Neuronal stem cell (in vitro differentiated cells): ENCODE results near the gene AZU1. TPM values are rescaled to one million over a fixed set of nuclear protein-coding genes. Genes with fewer than 3 reads are reported as not detected.

Source experiments
- DNase-seq: peaks from one replicate; pipeline ENCODE4 v3.0.0-alpha.2; 2013; ENCODE audit warnings: low spot score
- H2AFZ ChIP-seq: one replicate; pipeline ENCODE4 v1.6.1; 2013; ENCODE audit warnings: mild to moderate bottlenecking, low read length, inconsistent platforms
- H2AK5ac ChIP-seq: 2 replicates; pipeline ENCODE4 v1.6.1; 2013; ENCODE audit warnings: low read depth, mild to moderate bottlenecking, inconsistent platforms, low read length, moderate library complexity, mixed read lengths
- H2BK120ac ChIP-seq: 2 replicates; pipeline ENCODE4 v1.6.1; 2013; ENCODE audit warnings: low read depth, mild to moderate bottlenecking, inconsistent platforms, low read length, moderate library complexity, mixed read lengths
- H2BK12ac ChIP-seq: one replicate; pipeline ENCODE4 v1.6.1; 2013; ENCODE audit warnings: low read length, inconsistent platforms
- H2BK15ac ChIP-seq: 2 replicates; pipeline ENCODE4 v1.6.1; 2013; ENCODE audit warnings: mild to moderate bottlenecking, low read length, inconsistent platforms, mixed read lengths
- H2BK5ac ChIP-seq: one replicate; pipeline ENCODE4 v1.6.1; 2013; ENCODE audit warnings: inconsistent platforms, mild to moderate bottlenecking, low read length, moderate library complexity
- H3K14ac ChIP-seq: one replicate; pipeline ENCODE4 v1.6.1; 2013; ENCODE audit warnings: low read length, inconsistent platforms
- H3K18ac ChIP-seq: 2 replicates; pipeline ENCODE4 v1.6.1; 2013; ENCODE audit warnings: low read length, inconsistent platforms
- H3K23ac ChIP-seq: 2 replicates; pipeline ENCODE4 v1.6.1; 2013; ENCODE audit warnings: low read depth, mild to moderate bottlenecking, mixed read lengths, low read length, inconsistent platforms; ENCODE audit not compliant: poor library complexity
- H3K27ac ChIP-seq: replicated peaks from 3 replicates; pipeline ENCODE4 v1.5.1; 2013; ENCODE audit warnings: low read length, inconsistent platforms
- H3K27me3 ChIP-seq, 3 experiments: 2 replicates each; pipeline ENCODE4 v1.6.1; 2013; ENCODE audit warnings: low read length in 3 of 3, mild to moderate bottlenecking in 2 of 3, inconsistent platforms in 1 of 3, low read depth in 1 of 3, mixed read lengths in 1 of 3, moderate library complexity in 1 of 3; ENCODE audit not compliant: control insufficient read depth in 3 of 3, insufficient read depth in 3 of 3
- H3K36me3 ChIP-seq, 2 donors: replicated peaks in 1 of 2; 2 replicates each; pipeline ENCODE4 v1.6.1; 2013; ENCODE audit warnings: low read length in 2 of 2; ENCODE audit not compliant: control insufficient read depth in 2 of 2, insufficient read depth in 2 of 2
- H3K4ac ChIP-seq: 2 replicates; pipeline ENCODE4 v1.6.1; 2013; ENCODE audit warnings: inconsistent platforms, mild to moderate bottlenecking, low read length, moderate library complexity
- H3K4me1 ChIP-seq, 2 donors: 1 replicate in 1 of 2; 2 replicates in 1 of 2; pipeline ENCODE4 v1.6.1; 2013; ENCODE audit warnings: low read length in 2 of 2, low read depth in 1 of 2; ENCODE audit not compliant: control insufficient read depth in 2 of 2, insufficient read depth in 1 of 2
- H3K4me2 ChIP-seq: one replicate; pipeline ENCODE4 v1.6.1; 2013; ENCODE audit warnings: mild to moderate bottlenecking, low read length, inconsistent platforms; ENCODE audit not compliant: insufficient read depth, poor library complexity, severe bottlenecking
- H3K4me3 ChIP-seq, 2 donors: 2 replicates each; pipeline ENCODE4 v1.5.1; 2013; ENCODE audit warnings: low read length in 2 of 2, mild to moderate bottlenecking in 2 of 2, inconsistent platforms in 1 of 2, moderate library complexity in 1 of 2
- H3K79me1 ChIP-seq: one replicate; pipeline ENCODE4 v1.6.1; 2013; ENCODE audit warnings: low read depth, mild to moderate bottlenecking, inconsistent platforms, low read length, moderate library complexity
- H3K9ac ChIP-seq: one replicate; pipeline ENCODE4 v1.6.1; 2013; ENCODE audit warnings: mild to moderate bottlenecking, low read depth, low read length, inconsistent platforms; ENCODE audit not compliant: poor library complexity
- H3K9me3 ChIP-seq, 2 donors: replicated peaks in 1 of 2; 2 replicates each; pipeline versions ENCODE3 to v1.6.1; 2013; ENCODE audit warnings: low read length in 2 of 2, mild to moderate bottlenecking in 2 of 2, inconsistent platforms in 1 of 2, low read depth in 1 of 2, mixed read lengths in 1 of 2, moderate library complexity in 1 of 2; ENCODE audit not compliant: control insufficient read depth in 2 of 2, insufficient read depth in 1 of 2
- H4K8ac ChIP-seq: one replicate; pipeline ENCODE4 v1.6.1; 2013; ENCODE audit warnings: low read depth, mild to moderate bottlenecking, inconsistent platforms, low read length, moderate library complexity
- H4K91ac ChIP-seq: one replicate; pipeline ENCODE4 v1.6.1; 2013; ENCODE audit warnings: low read length, low read depth, mild to moderate bottlenecking, inconsistent platforms; ENCODE audit not compliant: poor library complexity
- WGBS, 2 donors: extraction: QIAGEN DNeasy Blood & Tissue Kit; methylation state at CpG; one replicate each; pipeline ENCODE4 v1.1.7; 2013; ENCODE audit warnings: missing lambda C conversion rate in 2 of 2, mixed read lengths in 1 of 2; ENCODE audit not compliant: insufficient read length in 2 of 2, insufficient replicate concordance in 1 of 2; ENCODE audit errors: extremely low coverage in 2 of 2; 5-methylcytosine and 5-hydroxymethylcytosine counted together
- polyA plus RNA-seq, 2 experiments: library from polyadenylated mRNA; stranded (reverse); fragments of 200-250 nt; gene quantifications; one replicate each; pipeline ENCODE4 v1.2.3, GENCODE V29; 2013

Gene AZU1, protein sequence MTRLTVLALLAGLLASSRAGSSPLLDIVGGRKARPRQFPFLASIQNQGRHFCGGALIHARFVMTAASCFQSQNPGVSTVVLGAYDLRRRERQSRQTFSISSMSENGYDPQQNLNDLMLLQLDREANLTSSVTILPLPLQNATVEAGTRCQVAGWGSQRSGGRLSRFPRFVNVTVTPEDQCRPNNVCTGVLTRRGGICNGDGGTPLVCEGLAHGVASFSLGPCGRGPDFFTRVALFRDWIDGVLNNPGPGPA
- 1.2 TPM for polyA plus RNA-seq (2013, experiment 1 of 2)
- polyA plus RNA-seq (2013, experiment 2 of 2): 1.3 TPM

DNA sequence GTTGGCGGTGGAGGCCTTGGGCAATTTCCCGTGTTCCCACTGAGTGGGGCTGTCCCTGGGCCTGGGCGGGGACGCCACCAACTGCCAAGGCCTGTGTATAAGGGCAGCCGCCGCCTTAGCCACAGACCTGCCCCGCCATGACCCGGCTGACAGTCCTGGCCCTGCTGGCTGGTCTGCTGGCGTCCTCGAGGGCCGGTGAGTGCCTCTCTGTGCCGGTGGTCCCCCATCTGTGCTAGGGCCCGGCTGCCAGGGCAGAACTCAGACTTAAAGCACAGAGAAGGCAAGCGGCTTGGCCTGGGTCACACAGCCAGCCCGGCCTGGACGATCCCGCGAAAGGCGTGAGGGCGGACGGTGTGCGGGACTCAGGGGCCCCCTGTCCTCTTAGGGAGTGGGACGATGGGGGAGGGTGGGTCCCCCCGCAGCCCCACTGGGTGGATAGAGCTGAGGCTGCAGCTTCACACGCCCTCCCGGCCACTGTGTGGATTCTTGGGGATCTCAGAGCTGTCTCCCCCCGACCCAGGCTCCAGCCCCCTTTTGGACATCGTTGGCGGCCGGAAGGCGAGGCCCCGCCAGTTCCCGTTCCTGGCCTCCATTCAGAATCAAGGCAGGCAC lies at the start of gene AZU1:
Gene AZU1, plus strand, starts transcription at position 128 of the 612 bp plus-strand sequence. Its CDS starts 10 bp downstream, at position 138.
- no peaks in the 10 kb centered on the region for H3K79me1 ChIP-seq
- no peak within 1 kb of the TSS for H4K8ac ChIP-seq
- no peak within 1 kb of the TSS for H3K27ac ChIP-seq
- peak within 1 kb of the TSS; percentile 35 for H3K18ac ChIP-seq
- peak within 1 kb of the TSS; percentile 97 for H2AK5ac ChIP-seq
- H3K9ac ChIP-seq: peak within 1 kb of the TSS; percentile 4
- H2BK15ac ChIP-seq: peak within 1 kb of the TSS; percentile 85
- H2AFZ ChIP-seq: no peak within 1 kb of the TSS
- H2BK120ac ChIP-seq: no peak within 1 kb of the TSS
- H3K4me1 ChIP-seq: peaks cover 4% of the 10 kb centered on the region in 2 donors
- peak within 1 kb of the TSS; percentile 38 for H3K14ac ChIP-seq
- H3K36me3 ChIP-seq: no peaks in the 10 kb centered on the region
- no peak within 1 kb of the TSS for H3K4me2 ChIP-seq
- no peaks in the 10 kb centered on the region for H3K27me3 ChIP-seq
- no peak within 1 kb of the TSS for H3K4ac ChIP-seq
- no peak within 1 kb of the TSS for H4K91ac ChIP-seq
- no peaks in the 10 kb centered on the region for H3K9me3 ChIP-seq
- no peak within 1 kb of the TSS for H2BK5ac ChIP-seq
- peak within 1 kb of the TSS; percentile 73 for H3K23ac ChIP-seq
- DNase-seq: no peak
- peak within 1 kb of the TSS; percentile 30 for H2BK12ac ChIP-seq
- WGBS, 2 donors: no CpG with 5 or more reads among the region's 33 CpGs
- H3K4me3 ChIP-seq: no peak within 1 kb of the TSS

DNA sequence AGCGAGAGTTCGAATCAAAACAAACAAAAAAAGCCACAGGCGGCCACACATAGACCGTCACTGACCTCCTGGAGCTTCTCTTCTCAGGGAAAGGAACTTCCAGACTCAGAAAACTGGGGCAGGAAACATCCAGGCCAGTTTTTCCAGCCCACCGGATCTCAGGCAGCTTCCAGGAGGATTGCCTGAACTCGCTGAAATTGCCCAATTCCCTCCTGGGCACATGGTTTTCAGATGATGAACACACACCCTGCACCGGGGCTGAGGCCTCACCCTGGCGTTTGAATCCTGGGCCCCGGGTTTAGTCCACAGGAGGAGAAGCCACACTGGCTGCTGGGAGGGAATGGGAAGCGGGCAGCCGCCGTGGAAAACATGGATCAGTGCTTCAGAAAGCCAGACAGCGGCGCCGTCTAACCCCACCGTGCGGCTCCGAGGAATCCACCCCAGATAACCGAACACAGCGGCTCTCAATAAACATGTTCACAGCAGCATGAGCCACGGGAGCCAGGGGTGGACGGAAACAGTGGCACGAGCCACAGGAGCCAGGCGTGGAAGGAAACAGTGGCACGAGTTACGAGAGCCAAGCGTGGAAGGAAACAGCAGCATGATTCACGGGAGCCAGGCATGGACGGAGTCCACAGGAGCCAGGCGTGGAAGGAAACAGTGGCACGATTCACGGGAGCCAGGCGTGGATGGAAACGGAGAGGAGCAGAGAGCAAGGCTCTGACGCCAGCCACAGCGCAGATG lies 48.6 kb upstream of the AZU1 start:
- H3K9me3 ChIP-seq: no peaks in the 10 kb centered on the region
- H3K27ac ChIP-seq: no peak overlapping the region
- H3K36me3 ChIP-seq: no peaks in the 10 kb centered on the region
- H3K79me1 ChIP-seq: peaks cover 5% of the 10 kb centered on the region
- peak overlapping the region; percentile 3 for H3K14ac ChIP-seq
- H2BK5ac ChIP-seq: peak overlapping the region; percentile 82
- H3K23ac ChIP-seq: peak overlapping the region; percentile 44
- WGBS, 2 donors: no CpG with 5 or more reads among the region's 36 CpGs
- peak overlapping the region; percentile 81 for H2AFZ ChIP-seq
- H2BK120ac ChIP-seq: peak overlapping the region; percentile 61
- peak overlapping the region; percentile 93 for H3K18ac ChIP-seq
- peak overlapping the region; percentile 98 for H2BK12ac ChIP-seq
- no peak for DNase-seq
- H3K27me3 ChIP-seq: no peaks in the 10 kb centered on the region
- no peak overlapping the region for H3K9ac ChIP-seq
- H4K8ac ChIP-seq: no peak overlapping the region
- peaks cover 10 to 11% of the 10 kb centered on the region in 2 donors for H3K4me1 ChIP-seq
- H2AK5ac ChIP-seq: peak overlapping the region; percentile 97
- no peak overlapping the region for H3K4me3 ChIP-seq
- H3K4ac ChIP-seq: peak overlapping the region; percentile 8
- H3K4me2 ChIP-seq: no peak overlapping the region
- H2BK15ac ChIP-seq: peak overlapping the region; percentile 54
- no peak overlapping the region for H4K91ac ChIP-seq

- peak overlapping the region; percentile 70 for H3K18ac ChIP-seq
- H4K91ac ChIP-seq: no peak overlapping the region
- H3K27me3 ChIP-seq: no peaks in the 10 kb centered on the region
- no peak overlapping the region for H2AFZ ChIP-seq
- H3K9ac ChIP-seq: peak overlapping the region; percentile 21
- no CpG with 5 or more reads among the region's 15 CpGs for WGBS, 2 donors
- no peak overlapping the region for H3K4me3 ChIP-seq
- no peak overlapping the region for H3K4me2 ChIP-seq
- H3K14ac ChIP-seq: no peak overlapping the region
- H3K36me3 ChIP-seq: no peaks in the 10 kb centered on the region
- peak overlapping the region; percentile 56 for H2BK120ac ChIP-seq
- H3K23ac ChIP-seq: peak overlapping the region; percentile 5
- peak overlapping the region; percentile 58 for H2BK15ac ChIP-seq
- H3K9me3 ChIP-seq: peaks cover 0 to 2% of the 10 kb centered on the region in 2 donors
- H3K4me1 ChIP-seq: peaks cover 10 to 13% of the 10 kb centered on the region in 2 donors
- no peak for DNase-seq
- peak overlapping the region; percentile 95 for H2BK5ac ChIP-seq
- no peak overlapping the region for H3K27ac ChIP-seq
- peak overlapping the region; percentile 84 for H3K4ac ChIP-seq
- peaks cover 5% of the 10 kb centered on the region for H3K79me1 ChIP-seq
- H2BK12ac ChIP-seq: peak overlapping the region; percentile 75
- H4K8ac ChIP-seq: no peak overlapping the region
- peak overlapping the region; percentile 96 for H2AK5ac ChIP-seq
These were observed 46.7 kb upstream of the AZU1 start for GRCh38 chr19:780935-781334.
